A549 treated with Hydrocortisone at 1 μM for 4 hours (cell line): ENCODE data around the gene ACOT9. TPM values are rescaled to one million over a fixed set of nuclear protein-coding genes. Genes with fewer than 3 reads are reported as not detected.

ENCODE experiments used
- total RNA-seq: library from RNA; stranded (reverse); fragments of 200-300 nt; extraction: Qiagen RNA extraction; gene quantifications from 5 replicates; pipeline ENCODE4 v1.2.3, GENCODE V29; 2022

Gene ACOT9
- 98.1 to 106 TPM (median 101 TPM) in 5 replicates for total RNA-seq

GRCh38 chrX:23742697-23743622, at the start of gene ACOT9:
ACOT9 (minus strand) TSS chrX:23743276; CDS start chrX:23743144, 132 bp downstream.

GRCh38 chrX:23782863-23783588, 40.0 kb upstream of the ACOT9 start, which contains the start of gene SAT1:
SAT1 (plus strand) TSS chrX:23783173; CDS start chrX:23783352, 179 bp downstream.

GRCh38 chrX:23667239-23668177, 75.6 kb downstream of the ACOT9 start, which contains the start of gene PRDX4:
PRDX4 (plus strand) TSS chrX:23667493; CDS start chrX:23667571, 78 bp downstream.

Other genes starting within 250 kb of the ACOT9 start
- gene PRDX4, start 75.8 kb downstream of the ACOT9 start, total RNA-seq, result 230 to 299 TPM (median 289 TPM) in 5 replicates
- 355 to 458 TPM (median 417 TPM) in 5 replicates for gene SAT1, start 39.9 kb upstream of the ACOT9 start, total RNA-seq
- 30.4 to 30.9 TPM (median 30.6 TPM) in 5 replicates for gene APOO, start 164.7 kb upstream of the ACOT9 start, total RNA-seq
- gene CXorf58, start 164.7 kb upstream of the ACOT9 start, total RNA-seq, result 0.06 to 0.07 TPM (median 0.07 TPM) in 4 of 5 replicates, not detected in the other